Activated naive CD4-positive, alpha-beta T cell treated with anti-CD3 and anti-CD28 coated beads, Interleukin-2, amount 50 U/mL, for 24 hours (primary cell): ENCODE measurements around the gene PPP1R3E.
A peak's percentile ranks its signal among the peaks of the same experiment; 100 is the strongest.
"Not testable (repeated sequence)": the region's sequence is repeated elsewhere in the genome, so short reads cannot be mapped to it uniquely, and the experiment has no call there.

Experiments
- H3K27ac Mint-ChIP-seq: one replicate; pipeline ENCODE4 v1.8.0; 2021; ENCODE audit warnings: mild to moderate bottlenecking, mixed read lengths
- H3K27me3 Mint-ChIP-seq: one replicate; pipeline ENCODE4 v1.8.0; 2021; ENCODE audit warnings: mixed read lengths
- H3K36me3 Mint-ChIP-seq: one replicate; pipeline ENCODE4 v1.8.0; 2021; ENCODE audit warnings: mixed read lengths
- H3K4me1 Mint-ChIP-seq: one replicate; pipeline ENCODE4 v1.8.0; 2021; ENCODE audit warnings: mixed read lengths
- H3K4me3 Mint-ChIP-seq: one replicate; pipeline ENCODE4 v1.8.0; 2021; ENCODE audit warnings: mild to moderate bottlenecking, mixed read lengths
- H3K9me3 Mint-ChIP-seq: one replicate; pipeline ENCODE4 v1.8.0; 2021; ENCODE audit warnings: mixed read lengths

The PPP1R3E gene

GRCh38 chr14:23325746-23326145 is 23.1 kb upstream of the PPP1R3E start:
- H3K4me3 Mint-ChIP-seq, H3K27me3 Mint-ChIP-seq, H3K9me3 Mint-ChIP-seq: not testable (repeated sequence)
- Mint-ChIP-seq H3K4me1 (peaks cover 27% of the 10 kb centered on the region), H3K27ac (peak overlapping the region; percentile 8), H3K36me3 (peaks cover 18% of the 10 kb centered on the region)

DNA sequence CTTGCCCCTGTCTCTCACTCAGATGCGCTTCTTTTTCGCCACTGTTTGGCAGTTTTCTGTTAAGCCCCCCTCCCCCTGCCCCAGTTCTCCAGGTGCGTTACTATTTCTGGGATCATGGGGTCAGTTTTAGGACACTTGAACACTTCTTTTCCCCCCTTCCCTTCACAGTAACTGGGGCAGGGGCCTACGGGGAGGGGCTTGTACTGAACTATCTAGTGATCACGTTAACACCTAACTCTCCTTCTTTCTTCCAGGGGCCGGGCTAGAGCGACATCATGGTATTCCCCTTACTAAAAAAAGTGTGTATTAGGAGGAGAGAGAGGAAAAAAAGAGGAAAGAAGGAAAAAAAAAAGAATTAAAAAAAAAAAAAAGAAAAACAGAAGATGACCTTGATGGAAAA is 22.3 kb upstream of the PPP1R3E start:
- H3K36me3 Mint-ChIP-seq: peaks cover 18% of the 10 kb centered on the region
- no peaks in the 10 kb centered on the region for H3K27me3 Mint-ChIP-seq
- peak overlapping the region; percentile 35 for H3K27ac Mint-ChIP-seq
- H3K9me3 Mint-ChIP-seq: no peaks in the 10 kb centered on the region
- H3K4me1 Mint-ChIP-seq: peaks cover 34% of the 10 kb centered on the region
- no peak overlapping the region for H3K4me3 Mint-ChIP-seq

DNA sequence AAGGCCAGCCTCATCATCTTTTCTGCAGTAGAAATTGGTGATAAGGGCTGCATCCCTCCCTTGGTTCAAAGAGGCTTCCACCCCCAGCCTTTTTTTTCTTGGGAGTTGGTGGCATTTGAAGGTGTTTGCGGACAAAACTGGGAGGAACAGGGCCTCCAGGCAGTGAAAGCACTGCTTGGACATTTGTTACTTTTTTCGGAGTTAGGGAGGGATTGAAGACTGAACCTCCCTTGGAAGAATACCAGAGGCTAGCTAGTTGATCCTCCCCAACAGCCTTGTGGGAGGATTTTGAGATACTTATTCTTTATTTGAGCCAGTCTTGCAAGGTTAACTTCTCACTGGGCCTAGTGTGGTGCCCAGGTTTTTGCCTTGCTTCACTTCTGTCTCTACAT is 21.8 kb upstream of the PPP1R3E start:
- no peak overlapping the region for H3K27ac Mint-ChIP-seq
- H3K27me3 Mint-ChIP-seq: no peaks in the 10 kb centered on the region
- peaks cover 39% of the 10 kb centered on the region for H3K4me1 Mint-ChIP-seq
- no peak overlapping the region for H3K4me3 Mint-ChIP-seq
- H3K9me3 Mint-ChIP-seq: no peaks in the 10 kb centered on the region
- peaks cover 18% of the 10 kb centered on the region for H3K36me3 Mint-ChIP-seq

DNA sequence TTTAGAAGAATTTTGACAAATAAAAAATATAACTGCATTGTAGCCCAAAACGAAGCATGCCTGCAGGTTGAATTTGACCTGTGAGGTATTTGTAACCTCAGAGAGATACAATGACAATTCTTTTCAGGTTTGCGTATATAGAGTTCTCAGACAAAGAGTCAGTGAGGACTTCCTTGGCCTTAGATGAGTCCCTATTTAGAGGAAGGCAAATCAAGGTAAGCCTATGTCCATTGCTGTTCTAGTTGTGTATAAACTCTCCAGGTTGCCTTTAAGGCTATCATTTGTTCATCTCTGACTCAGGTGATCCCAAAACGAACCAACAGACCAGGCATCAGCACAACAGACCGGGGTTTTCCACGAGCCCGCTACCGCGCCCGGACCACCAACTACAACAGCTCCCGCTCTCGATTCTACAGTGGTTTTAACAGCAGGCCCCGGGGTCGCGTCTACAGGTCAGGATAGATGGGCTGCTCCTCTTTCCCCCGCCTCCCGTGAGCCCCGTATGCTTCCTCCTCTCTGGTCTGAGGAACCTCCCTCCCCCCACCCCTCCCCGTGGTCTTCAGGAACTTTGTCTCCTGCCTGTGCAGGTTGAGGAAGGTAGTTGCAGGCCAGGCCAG is 21.3 kb upstream of the PPP1R3E start:
- H3K4me3 Mint-ChIP-seq: no peak overlapping the region

GRCh38 chr14:23322568-23323517 is 20.2 kb upstream of the PPP1R3E start:
- Mint-ChIP-seq H3K4me1 (peaks cover 36% of the 10 kb centered on the region), H3K27ac (peak overlapping the region; percentile 94), H3K36me3 (peaks cover 18% of the 10 kb centered on the region), H3K4me3 (peak overlapping the region; percentile 96), H3K27me3 (no peaks in the 10 kb centered on the region), H3K9me3 (no peaks in the 10 kb centered on the region)

More for the DNA sequence above, 21.3 kb upstream of the PPP1R3E start:
- Mint-ChIP-seq H3K4me1 (peaks cover 39% of the 10 kb centered on the region), H3K36me3 (peaks cover 18% of the 10 kb centered on the region), H3K27me3 (no peaks in the 10 kb centered on the region), H3K9me3 (no peaks in the 10 kb centered on the region), H3K27ac (no peak overlapping the region)

DNA sequence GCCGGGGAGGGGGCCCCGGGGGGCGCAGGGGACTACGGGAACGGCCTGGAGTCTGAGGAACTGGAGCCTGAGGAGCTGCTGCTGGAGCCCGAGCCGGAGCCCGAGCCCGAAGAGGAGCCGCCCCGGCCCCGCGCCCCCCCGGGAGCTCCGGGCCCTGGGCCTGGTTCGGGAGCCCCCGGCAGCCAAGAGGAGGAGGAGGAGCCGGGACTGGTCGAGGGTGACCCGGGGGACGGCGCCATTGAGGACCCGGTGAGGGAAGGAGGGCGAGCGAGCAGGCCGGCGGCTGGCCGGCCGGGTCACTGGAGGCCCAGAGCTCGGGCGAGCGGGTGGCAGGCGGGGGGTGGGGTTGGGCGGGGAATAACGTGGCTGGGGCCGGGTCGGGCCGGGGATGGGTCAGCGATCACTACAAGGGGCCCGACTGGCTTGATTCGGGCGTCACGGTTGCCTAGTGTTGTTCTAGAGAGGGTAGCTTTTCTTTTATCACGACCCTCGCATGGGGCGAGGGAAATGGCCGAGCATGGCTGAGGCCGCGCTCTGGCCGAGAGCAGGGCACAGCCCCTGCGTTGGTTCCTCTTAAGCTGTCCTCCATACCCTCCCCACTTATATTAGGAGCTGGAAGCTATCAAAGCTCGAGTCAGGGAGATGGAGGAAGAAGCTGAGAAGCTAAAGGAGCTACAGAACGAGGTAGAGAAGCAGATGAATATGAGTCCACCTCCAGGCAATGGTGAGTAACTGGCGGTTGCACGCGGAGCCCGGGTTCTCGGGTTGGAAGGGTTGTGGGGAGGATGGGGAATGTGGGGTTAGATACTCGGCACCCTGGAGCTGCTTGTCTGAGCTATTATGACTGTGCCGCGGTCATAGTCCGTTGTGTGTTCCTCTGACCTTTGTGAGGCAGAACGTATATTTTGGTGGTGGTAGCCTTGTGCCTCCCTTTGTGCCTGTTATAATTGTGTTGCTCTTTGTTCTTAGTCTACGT is 19.2 kb upstream of the PPP1R3E start:
- Mint-ChIP-seq H3K27me3 (no peaks in the 10 kb centered on the region), H3K4me3 (peak overlapping the region; percentile 96), H3K36me3 (peaks cover 18% of the 10 kb centered on the region), H3K4me1 (peaks cover 35% of the 10 kb centered on the region), H3K9me3 (no peaks in the 10 kb centered on the region), H3K27ac (peak overlapping the region; percentile 94)

- Mint-ChIP-seq H3K27ac (peak within 1 kb of the TSS; percentile 98), H3K4me1 (peaks cover 31% of the 10 kb centered on the region), H3K36me3 (peaks cover 15% of the 10 kb centered on the region)
Observed at GRCh38 chr14:23320584-23321571, 18.2 kb upstream of the PPP1R3E start, which contains the start of gene PABPN1. TSS of gene PABPN1 (plus strand) at chr14:23321457. CDS start at chr14:23321470, 13 bp downstream.

GRCh38 chr14:23319746-23320583 is 17.3 kb upstream of the PPP1R3E start:
- Mint-ChIP-seq H3K36me3 (peaks cover 13% of the 10 kb centered on the region), H3K4me3 (peak overlapping the region; percentile 88), H3K27me3 (no peaks in the 10 kb centered on the region), H3K4me1 (peaks cover 31% of the 10 kb centered on the region), H3K27ac (peak overlapping the region; percentile 98), H3K9me3 (no peaks in the 10 kb centered on the region)

More at GRCh38 chr14:23320584-23321571, 18.2 kb upstream of the PPP1R3E start, which contains the start of gene PABPN1:
- no peaks in the 10 kb centered on the region for H3K27me3 Mint-ChIP-seq
- no peaks in the 10 kb centered on the region for H3K9me3 Mint-ChIP-seq
- peak within 1 kb of the TSS; percentile 96 for H3K4me3 Mint-ChIP-seq

- Mint-ChIP-seq H3K9me3 (no peaks in the 10 kb centered on the region), H3K27me3 (no peaks in the 10 kb centered on the region), H3K27ac (no peak overlapping the region), H3K4me1 (peaks cover 13% of the 10 kb centered on the region), H3K36me3 (no peaks in the 10 kb centered on the region), H3K4me3 (no peak overlapping the region)
Observed at GRCh38 chr14:23316300-23316699, 13.6 kb upstream of the PPP1R3E start.

- no peak overlapping the region for H3K4me3 Mint-ChIP-seq
- no peaks in the 10 kb centered on the region for H3K9me3 Mint-ChIP-seq
- H3K4me1 Mint-ChIP-seq: no peaks in the 10 kb centered on the region
- no peak overlapping the region for H3K27ac Mint-ChIP-seq
- no peaks in the 10 kb centered on the region for H3K36me3 Mint-ChIP-seq
- H3K27me3 Mint-ChIP-seq: peaks cover 17% of the 10 kb centered on the region
Observed at GRCh38 chr14:23310546-23310945, 7.9 kb upstream of the PPP1R3E start.

GRCh38 chr14:23308721-23309445 is 6.2 kb upstream of the PPP1R3E start:
- Mint-ChIP-seq H3K4me1 (no peaks in the 10 kb centered on the region), H3K4me3 (no peak overlapping the region), H3K9me3 (no peaks in the 10 kb centered on the region), H3K36me3 (no peaks in the 10 kb centered on the region), H3K27me3 (peaks cover 21% of the 10 kb centered on the region), H3K27ac (no peak overlapping the region)

DNA sequence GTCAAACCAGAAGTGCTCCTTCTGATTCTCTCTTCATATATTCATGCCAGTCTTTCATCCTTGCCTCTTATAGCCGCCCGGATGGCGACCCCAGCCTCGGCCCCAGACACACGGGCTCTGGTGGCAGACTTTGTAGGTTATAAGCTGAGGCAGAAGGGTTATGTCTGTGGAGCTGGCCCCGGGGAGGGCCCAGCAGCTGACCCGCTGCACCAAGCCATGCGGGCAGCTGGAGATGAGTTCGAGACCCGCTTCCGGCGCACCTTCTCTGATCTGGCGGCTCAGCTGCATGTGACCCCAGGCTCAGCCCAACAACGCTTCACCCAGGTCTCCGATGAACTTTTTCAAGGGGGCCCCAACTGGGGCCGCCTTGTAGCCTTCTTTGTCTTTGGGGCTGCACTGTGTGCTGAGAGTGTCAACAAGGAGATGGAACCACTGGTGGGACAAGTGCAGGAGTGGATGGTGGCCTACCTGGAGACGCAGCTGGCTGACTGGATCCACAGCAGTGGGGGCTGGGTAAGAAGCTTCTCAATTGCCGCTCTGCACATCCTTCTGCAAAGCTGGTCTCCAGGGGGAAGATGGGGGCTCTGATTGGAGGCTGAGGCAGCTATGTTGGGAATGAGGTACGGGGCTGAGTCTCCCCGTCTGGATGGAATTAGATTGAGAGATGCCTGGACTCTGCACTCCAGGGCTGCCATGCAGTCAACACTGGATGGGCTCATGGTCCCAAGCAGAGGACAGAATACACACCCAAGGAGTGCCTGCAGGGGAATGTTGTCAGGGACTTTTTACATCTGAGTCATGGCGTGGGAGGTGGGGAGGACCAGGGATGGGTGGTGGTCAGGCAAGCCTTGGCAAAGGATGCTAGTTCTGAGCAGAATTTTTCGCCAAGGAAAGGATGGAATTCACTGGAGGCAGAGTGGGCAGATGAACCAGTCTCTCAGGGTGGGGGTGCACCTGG is 5.3 kb upstream of the PPP1R3E start:
- H3K4me1 Mint-ChIP-seq: peaks cover 3% of the 10 kb centered on the region
- no peak overlapping the region for H3K4me3 Mint-ChIP-seq
- H3K36me3 Mint-ChIP-seq: no peaks in the 10 kb centered on the region
- no peak overlapping the region for H3K27ac Mint-ChIP-seq
- H3K27me3 Mint-ChIP-seq: peaks cover 21% of the 10 kb centered on the region
- H3K9me3 Mint-ChIP-seq: no peaks in the 10 kb centered on the region
